Umbilical cord (tissue), 2 donors: ENCODE data around the gene DFFA. TPM values are rescaled to one million over a fixed set of nuclear protein-coding genes. Genes with fewer than 3 reads are reported as not detected.
A peak's percentile ranks its signal among the peaks of the same experiment; 100 is the strongest.
"Not testable (repeated sequence)": the region's sequence is repeated elsewhere in the genome, so short reads cannot be mapped to it uniquely, and the experiment has no call there.

Experiments used
- DNase-seq: peaks from one replicate; pipeline ENCODE4 v3.0.0-alpha.2; 2015; ENCODE audit warnings: low spot score
- total RNA-seq: library from RNA; depleted of rRNA; stranded (reverse); fragments of >200 nt; gene quantifications from one replicate; pipeline ENCODE4 v1.2.3, GENCODE V29; 2014; ENCODE audit warnings: low replicate concordance; ENCODE audit not compliant: insufficient read depth

DFFA gene
- total RNA-seq, 1 donor from 2014 or later = 26.2 TPM

DNA sequence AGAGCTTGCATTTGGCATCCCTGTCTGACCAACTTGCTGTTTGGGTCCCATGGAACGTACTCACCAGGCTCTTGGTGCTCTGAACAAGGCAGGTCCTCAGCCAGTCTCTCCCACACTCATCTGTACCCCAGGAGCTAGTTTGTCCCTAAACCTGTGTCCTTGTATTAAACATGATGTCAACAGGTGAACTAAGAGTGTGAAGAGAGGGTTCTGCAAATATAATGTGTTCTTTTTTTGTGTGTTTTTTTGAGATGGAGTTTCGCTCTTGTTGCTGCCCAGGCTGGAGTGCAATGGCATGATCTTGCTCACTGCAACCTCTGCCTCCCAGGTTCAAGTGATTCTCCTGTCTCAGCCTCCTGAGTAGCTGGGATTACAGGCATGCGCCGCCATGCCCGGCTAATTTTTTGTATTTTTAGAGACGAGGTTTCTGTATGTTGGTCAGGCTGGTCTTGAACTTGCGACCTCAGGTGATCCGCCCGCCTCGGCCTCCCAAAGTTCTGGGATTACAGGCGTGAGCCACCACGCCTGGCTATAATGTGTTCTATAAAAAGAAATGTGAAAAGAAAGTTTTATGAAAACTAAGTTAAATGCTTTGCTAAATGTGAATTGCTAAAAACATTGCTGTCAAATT is 33.8 kb upstream of the DFFA start:
- DNase-seq = not testable (repeated sequence)

- peak; percentile 30 for DNase-seq
Measured at GRCh38 chr1:10504249-10504648, 31.9 kb upstream of the DFFA start.

DNA sequence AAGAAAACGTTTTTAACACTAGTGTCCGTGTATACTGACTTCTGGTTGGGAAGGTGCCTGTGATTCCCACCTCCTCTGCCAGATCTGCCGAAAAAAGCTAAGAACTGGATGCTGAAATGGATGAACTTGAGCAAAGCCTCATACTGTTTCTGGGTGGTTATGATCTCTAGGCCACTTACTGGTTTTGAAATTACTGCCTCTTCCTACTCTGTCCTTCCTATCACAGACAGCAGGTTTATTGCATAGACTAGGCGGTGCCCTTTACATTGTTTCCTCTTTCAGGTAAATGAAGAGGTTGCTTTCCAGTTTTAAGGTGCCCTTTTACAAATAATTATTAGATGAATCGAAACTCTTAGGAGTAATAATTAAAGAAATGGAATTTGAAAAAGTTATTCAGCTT is 29.9 kb upstream of the DFFA start:
- no peak for DNase-seq

- no peak for DNase-seq
Measured at GRCh38 chr1:10498231-10498630, 25.9 kb upstream of the DFFA start.

GRCh38 chr1:10497109-10497508 is 24.8 kb upstream of the DFFA start:
- DNase-seq = no peak

DNA sequence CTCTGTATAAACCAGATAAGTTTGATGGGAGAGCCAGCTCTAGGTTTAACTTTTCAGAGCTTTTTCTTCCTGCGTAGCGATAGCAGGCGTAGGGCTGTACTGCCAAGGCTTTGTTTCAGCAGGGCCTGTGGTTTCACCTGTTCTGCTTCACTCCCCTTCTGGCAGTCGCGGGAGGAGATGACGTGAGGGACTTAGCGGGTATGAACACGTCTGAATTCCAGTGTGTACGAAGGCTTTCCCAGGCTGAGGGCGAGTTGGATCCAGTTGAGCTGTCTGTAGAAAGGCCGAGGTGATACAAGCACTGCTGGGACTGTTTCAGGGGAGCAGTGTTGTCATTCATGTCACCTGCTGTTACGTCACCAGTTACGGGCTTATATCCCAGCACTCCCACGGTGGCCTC is 23.6 kb upstream of the DFFA start:
- peak; percentile 84 for DNase-seq

GRCh38 chr1:10495475-10495817 is 23.1 kb upstream of the DFFA start:
- DNase-seq = no peak

DNA sequence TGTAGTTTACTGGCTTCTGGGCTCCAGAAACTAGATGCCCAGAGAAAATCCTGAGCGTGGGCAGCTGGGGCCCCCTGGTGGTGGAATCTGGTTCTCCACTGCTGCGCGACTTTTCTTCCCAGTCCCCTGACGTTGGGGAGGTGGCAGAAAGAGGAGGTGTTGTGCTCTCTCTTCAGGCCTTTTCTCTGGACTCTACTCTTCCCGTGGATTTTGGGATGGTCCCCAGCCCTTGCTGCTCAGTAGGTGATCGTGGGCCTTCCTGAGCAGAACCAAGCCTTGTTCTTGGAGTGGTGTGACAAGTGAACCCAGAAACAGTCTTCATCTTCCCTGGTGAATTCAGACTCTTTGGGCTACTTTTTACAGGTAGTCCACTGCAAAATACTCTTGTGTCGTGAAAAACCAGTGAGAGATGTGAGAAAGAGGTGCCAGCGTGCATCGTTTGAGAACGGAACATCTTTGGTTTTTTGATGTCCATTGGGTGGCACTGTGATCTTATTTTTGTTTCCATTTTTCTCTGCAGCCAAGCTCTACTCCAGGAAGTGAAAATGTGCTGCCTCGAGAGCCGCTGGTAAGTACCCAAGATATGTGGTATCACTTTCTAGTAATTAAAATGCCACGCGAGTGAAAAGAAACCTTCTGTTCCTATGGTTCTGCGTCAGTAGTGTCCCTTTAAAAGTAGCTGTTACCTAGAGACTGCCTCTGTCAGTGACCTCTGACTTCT is 22.6 kb upstream of the DFFA start:
- DNase-seq = peak; percentile 80

DNA sequence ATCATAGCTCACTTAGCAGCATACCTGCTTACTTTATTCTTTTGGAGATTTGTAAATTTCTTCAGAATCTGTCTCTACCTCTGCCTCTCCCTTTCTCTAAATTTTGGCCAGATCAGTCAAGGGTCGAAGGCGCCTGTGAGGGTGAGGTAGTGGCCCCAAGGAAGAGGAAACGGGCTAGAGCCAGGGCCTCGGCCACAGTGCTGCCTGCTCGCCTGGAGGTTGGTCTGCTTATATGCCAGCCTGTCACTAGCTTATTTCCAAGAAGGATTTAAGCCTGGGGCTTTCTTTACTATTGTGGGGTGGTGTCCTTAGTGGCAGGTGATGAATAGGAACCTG is 22.1 kb upstream of the DFFA start:
- no peak for DNase-seq

GRCh38 chr1:10490286-10490970 is 18.1 kb upstream of the DFFA start:
- DNase-seq = no peak

GRCh38 chr1:10489291-10490055 is 17.1 kb upstream of the DFFA start:
- DNase-seq = no peak

DNA sequence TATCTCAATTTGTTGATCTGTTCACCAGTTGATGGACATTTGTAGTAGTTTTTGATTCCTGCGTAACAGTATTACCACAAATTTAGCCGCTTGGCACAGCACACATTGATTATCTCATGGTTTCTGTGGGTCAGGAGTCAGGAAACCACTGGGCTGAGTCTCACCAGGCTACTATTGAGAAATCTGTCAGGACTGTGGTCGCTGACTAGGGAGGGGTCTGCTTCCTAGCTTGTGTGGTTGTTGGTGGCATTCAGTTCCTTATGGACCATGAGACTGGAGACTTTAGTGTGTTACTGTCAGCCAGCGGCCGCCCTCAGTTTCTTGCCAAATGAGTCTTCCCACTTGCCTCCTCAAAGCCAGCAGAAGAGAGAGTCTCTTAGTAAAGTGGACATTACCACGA is 12.2 kb upstream of the DFFA start:
- DNase-seq = no peak

DNA sequence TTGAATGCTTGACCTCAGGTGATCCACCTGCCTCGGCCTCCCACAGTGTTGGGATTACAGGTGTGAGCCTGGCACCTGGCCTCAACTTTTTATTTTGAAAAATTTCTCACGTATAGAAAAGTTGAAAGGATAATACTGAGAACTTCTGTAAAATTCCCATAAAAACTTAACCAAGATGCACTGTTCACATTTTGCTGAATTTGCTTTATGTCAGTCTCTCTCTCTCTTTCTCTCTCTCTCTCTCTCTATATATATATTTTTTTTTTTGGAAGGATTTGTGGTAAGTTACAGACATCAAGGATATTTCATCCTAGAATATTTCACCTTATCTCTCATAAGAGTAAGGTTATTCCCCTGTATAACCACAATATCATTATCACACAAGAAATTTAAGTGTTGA is 8.3 kb upstream of the DFFA start:
- no peak for DNase-seq

DNA sequence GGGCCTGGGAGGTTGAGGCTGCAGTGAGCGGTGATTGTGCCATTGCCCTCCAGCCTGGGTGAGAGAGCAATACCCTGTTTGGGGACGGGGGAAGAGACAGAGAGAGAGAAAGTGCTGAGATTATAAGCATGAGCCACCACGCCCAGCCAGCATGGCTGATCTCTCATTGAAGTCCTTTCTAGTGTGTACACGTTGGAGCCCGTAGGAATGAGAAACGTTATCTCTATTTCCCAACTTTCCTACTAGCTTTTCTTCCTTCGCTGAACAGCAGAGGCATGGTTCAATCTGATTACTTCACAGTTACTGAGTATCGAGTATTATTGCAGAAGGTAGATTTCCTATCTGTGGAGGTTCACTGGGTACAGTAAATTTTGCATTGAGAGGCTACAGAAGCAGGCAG is 7.0 kb upstream of the DFFA start:
- DNase-seq = no peak

GRCh38 chr1:10475510-10475909 is 3.2 kb upstream of the DFFA start:
- no peak for DNase-seq

DNA sequence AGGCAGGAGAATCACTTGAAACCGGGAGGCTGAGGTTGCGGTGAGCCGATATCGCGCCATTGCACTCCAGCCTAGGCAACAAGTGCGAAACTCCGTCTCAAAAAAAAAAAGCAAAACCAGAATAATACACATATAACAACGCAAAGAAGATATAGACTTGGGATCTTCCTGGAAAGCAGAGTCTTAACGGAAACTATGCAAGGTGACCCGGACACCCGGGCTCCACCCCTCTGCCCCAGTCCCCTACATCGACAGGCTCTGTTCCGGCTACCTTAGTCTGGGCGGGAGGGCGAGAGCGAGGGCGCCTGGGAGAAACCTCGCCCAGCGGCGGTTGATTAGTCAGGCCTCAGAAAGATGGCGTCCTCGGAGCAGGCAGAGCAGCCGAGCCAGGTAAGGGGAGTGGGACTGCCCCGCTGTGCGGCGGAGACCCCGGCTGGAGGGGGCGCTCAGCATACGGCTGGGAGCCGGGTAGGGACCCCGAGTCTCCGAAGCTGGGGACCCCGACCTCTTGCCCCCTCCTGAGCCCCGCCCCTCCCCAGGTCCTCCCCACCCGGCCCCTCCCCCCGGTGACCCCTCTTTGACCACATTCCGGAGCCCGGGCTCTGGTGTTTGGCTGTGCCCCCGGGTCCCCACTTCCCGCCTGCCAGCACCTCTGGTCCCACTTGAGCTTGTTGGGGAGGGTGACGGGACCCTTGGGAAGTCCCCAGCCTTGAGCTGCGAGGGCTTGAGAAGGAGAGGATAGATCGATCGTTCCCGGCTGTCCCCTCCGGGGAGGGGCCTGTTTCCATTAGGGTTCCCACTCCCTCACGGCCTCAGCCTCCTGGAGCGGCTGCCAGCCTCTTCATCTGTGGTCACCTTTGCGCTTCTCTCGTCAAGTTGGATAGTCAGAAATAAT is 2.5 kb upstream of the DFFA start, which contains the start of gene PEX14:
Gene PEX14 (plus strand): TSS at position 338 of the 895 bp plus-strand sequence. CDS start 17 bp downstream, at position 355.
- peak; percentile 94 for DNase-seq

GRCh38 chr1:10474309-10474612 is 1.9 kb upstream of the DFFA start:
- not testable (repeated sequence) for DNase-seq

GRCh38 chr1:10473145-10473765 is 926 bp upstream of the DFFA start:
- no peak for DNase-seq

DNA sequence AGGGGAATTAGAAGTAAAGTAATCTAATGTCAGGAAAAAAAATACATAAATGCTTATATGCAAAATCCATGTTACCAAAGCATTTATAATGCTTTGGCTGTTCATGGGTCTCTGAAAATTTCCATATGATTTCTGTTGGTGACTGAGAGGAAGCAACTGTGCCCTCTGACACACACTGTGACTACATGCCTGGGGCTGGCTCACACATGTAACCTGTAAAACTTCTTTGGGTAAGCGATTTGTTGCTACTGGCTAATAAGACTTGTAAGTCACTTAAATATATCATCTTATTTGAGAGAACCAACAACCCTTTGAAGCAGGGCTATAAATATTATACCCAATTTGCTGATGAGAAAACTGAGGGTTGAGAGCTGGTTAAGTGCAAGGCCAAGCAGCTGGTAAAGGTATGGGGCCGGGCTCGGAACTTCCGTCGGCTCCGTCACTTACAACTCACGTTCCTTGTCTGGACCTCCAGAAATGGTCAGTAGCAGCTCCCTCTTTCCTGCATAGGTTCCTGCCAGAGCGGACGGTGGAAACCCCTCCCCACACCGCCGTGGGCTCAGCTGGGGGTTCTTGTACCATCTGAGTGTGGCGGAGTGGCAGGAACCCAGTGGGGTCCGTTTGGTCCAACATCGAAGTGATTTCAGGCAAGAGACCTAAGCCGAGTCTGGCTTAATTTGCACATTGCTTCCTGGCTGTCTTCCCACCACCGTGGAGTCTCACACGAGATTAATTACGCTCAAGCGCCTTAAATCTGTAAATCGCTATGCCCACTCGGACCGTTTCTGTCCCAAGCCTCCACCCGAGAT is 714 bp downstream of the DFFA start:
- no peak for DNase-seq

GRCh38 chr1:10470043-10470442 is 2.3 kb downstream of the DFFA start:
- DNase-seq = no peak
